GM18526 (cell line): Measurements from ENCODE around the gene PDZRN3.

Experiments used
- POLR2A ChIP-seq: IDR thresholded peaks from 3 replicates; pipeline ENCODE4 v1.6.1; 2011; ENCODE audit not compliant: insufficient read length; ENCODE audit errors: extremely low read depth

PDZRN3 gene

DNA sequence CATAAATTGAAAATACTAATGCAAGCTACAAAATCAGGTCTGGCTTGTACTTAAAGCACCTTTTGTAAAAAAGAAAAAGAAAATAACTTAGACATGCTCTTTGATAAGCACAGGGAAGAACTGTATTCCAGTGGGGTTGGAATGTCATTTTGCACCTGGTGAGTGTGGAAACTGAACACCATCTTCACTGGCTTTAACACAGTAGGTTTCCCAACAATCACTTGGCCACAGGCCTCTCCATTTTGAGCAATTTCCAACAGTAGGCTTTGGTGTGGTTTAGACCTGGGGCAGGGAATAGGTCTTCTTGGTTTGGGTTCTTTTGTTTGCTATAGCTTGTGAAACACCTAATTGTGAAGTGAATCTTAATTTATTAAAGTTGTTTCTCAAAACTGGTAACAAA lies 18.9 kb downstream of the PDZRN3 start:
- no peak for TF ChIP-seq POLR2A

DNA sequence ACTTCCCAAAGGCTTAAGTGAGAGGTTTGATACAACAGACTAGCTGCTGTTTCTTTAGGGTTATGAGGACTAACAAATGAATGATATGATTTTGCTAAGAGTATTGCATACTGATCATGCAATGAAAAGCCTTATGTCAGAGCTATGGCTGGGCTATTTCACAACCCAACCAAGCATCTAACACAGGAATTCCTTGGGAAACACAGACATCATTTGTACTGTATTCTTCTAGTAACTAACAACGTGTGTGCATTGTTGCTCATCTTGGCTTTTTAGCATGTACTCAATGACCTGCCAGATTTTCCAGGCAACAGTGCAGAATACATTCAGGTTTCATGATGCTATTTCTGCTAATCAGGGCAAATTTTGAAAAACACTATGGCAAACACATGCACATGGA lies 19.3 kb downstream of the PDZRN3 start:
- no peak for TF ChIP-seq POLR2A

DNA sequence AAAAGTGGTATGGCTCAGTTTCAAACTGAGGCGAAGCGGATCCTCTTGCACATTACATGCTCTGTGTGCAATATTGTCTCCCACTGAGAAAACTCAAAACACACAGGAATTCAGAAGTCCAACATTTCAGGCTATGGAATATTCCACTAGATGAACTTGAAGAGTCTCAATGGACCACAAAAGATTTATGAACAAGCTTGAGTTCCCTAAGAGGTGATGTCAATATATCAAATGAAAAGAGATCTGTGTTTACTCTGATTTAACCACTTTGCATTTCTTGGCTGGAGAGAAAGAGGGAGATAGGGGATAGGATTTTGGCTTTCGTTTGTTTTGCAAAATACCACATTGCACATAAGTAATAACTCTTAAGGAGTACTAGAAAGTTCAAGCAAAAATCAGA lies 20.3 kb downstream of the PDZRN3 start:
- TF ChIP-seq POLR2A, result no peak

DNA sequence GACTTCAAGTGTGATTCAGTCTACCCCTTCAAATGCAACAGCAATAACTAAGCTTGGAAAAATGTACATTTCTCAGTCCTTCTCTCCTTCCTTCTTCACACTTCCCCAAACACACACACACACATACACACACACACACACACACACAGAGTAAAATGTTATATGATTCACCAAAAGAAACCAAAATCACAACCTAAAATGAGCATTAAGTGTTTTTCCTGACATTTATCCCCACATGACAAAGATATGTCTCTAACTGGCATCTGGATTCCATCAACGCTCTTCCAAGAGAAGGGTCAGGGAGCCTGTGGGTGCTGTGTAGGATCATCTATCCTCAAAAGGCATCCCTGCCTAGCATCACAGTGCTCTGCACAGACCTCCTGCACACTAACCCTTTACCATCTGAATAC lies 21.0 kb downstream of the PDZRN3 start:
- TF ChIP-seq POLR2A, result no peak

DNA sequence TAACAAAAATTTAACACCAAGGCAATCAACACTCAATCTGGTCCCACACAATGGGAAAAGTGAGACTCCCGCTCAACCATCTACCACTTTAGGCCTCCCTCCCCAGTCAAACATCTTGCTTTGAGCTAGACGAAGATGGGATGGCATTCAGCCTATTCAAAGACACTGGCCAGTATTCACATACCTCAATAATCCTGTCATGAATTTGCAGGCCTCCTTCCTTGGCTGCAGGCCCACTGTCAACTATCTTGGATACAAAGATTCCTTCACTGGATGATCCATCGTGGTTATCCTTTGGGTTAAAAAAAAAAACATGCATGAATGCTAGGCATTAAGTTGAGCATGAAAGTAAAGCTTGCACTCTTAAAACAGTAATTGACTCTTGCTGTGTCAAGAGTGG lies 22.6 kb downstream of the PDZRN3 start:
- no peak for TF ChIP-seq POLR2A

DNA sequence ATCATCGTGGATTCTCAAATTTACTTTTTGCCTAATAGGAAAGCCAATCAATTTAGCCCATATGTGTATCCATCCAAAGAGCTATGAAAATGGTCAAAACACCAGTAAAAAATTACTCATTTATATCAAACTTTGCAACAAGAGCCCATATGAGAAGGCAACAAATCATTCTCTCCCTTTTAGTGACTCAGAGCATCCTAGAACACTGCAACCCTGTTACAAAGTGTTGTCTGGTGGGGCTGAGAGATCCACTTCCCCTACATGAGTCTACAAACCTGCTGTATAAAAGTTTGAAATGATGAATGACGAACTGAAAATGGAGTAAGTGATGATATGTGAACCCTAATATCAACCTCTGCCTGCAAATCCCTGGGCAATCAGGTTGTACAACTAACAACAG lies 23.3 kb downstream of the PDZRN3 start:
- no peak for TF ChIP-seq POLR2A

DNA sequence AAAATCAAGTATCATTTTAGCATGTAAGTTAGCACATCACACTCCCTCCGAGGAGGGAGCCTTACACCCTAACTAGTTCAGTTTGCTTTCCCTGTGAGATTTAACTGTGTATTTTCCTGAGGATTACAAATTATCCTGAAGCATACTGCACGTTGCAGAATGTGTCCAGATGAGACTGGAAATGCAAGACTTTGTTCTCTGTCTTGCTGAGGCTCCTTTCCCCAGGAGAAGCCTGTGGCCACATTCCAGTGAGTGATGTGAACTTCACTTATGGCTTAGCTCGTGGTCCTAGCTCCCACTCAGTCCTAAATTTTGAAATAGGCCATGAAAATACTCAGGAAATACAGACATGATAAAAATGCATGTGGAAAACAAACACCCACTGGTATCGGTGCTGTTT lies 23.7 kb downstream of the PDZRN3 start:
- no peak for TF ChIP-seq POLR2A

DNA sequence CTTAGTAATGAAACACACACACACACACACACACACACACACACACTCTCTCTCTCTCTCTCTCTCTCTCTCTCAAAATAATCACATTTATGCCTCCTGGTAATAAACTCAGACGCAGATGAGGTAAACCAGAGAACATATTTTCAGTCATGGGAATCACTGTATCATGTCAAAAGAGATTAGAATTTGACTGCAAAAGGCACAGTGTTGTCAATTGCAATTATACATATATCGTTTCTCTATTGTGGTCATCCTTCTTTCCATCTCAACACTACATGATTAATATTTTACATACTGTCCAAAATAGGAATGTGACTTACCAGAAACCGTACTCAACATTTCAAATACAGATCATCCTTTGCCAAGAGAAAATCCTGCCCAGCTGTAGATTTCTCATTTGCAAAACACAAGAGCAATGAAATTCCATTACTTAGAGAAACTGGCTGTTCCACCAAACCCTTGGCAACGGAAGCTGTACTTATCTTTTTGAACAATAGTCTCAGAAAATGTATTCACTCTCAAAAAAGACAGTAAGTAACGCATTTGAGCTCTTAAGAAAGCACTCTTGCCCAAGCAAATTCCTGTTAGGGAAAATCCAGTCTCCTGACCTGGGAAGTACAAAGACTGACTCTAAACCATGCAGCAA lies 24.3 kb downstream of the PDZRN3 start:
- no peak for TF ChIP-seq POLR2A

DNA sequence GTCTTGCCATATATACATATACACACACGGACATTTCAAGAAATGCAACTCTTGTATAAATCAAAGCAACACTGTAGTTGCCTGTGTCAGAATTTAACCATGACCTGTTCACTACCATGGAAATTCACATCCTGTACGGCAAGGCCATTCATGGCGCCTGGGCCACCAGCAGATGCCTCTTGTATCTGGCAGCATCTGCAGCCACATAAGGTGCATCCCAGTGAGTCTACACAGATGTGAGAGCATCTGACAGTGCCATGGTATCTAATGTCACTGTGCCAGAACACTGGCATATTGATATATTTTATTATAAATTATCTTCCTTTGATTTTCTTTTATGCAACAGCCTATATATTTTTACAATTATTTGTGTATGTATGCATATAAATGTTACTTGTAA lies 25.1 kb downstream of the PDZRN3 start:
- no peak for TF ChIP-seq POLR2A

DNA sequence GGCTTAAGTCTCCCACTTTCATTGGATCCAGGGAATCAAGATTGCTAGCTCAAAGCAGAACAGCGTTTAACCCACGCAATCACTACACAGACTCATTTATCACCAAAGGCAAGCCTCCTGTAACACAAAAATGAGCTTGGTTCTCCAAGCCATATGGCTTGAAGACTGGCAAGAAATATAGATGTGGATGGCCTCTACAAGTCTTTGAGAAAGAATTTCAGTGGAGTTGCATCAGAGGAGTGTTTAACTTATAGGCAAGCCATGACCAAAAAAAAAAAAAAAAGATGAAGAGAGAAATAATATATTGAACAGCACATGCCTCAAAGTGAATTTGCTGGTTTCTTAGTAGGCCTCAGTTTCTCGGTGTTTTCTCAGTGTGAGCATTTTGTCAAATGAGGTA lies 27.3 kb downstream of the PDZRN3 start:
- TF ChIP-seq POLR2A, result no peak

DNA sequence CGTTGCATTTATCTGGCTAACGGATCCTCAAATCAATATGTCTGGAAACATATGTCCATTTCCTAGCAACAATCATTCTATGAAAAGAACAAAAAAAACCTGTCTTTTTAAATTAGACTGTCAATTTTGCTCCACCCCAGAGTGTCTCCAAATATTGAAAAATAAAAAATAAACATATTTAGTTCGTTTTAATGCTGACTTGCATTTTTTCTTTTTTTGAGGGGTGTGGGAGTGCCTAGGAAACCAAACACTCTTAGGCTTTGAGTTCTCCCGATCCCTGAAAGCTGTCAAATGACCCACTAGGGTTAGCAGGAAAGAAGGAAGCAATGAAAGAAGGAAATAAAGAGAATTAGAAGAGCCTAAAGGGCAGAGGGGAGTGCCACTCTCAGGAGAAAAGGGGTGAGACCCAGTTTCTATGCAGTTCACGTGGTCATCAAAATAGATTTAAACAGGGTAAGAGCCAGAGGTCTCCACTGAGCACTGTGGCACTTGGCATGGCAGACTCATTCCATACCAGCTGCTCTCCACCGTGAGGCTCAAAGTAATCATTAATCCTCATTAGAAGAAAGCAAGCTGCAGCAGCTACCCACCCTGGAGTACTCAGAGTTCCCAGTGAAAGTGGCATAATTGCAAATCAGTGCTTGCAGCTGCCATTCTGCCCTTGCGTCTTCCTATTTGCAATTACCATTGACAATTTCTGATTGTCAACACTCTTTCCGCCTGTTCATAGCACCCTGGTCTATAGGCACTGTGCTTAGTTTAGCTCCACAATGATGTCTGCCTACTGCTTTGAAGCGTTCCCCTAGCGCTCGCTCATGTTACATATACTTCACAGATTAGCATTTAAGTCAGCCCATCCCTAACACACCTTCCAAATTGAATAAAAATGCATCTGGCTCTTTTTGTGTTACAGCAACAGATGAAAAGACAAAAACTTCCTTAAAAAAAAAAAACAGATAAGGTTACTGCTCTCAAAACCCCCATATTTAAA lies 32.3 kb downstream of the PDZRN3 start:
- no peak for TF ChIP-seq POLR2A

DNA sequence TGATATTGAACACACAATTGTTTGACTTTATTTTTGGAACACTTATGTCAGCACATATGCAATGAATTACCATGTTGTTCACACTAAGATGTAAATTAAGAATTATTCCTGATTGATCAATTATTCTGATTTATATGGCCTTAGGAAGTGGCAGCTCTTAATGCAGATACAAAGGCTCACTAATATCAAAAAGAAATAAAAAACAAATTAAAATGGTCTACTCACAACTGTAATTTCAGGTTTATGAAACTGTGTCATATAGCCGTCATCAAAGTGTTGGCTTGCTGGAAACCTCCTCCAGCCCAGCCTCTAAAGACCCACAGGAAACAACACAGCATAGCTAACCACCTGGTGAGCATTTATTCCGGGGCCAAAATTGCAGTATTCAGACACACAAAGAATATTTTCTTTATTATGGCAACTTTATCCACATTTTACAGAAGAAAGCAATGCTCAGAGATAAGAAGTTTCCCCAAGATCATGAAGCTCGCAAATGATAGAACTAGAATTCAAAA lies 33.4 kb downstream of the PDZRN3 start:
- no peak for TF ChIP-seq POLR2A

DNA sequence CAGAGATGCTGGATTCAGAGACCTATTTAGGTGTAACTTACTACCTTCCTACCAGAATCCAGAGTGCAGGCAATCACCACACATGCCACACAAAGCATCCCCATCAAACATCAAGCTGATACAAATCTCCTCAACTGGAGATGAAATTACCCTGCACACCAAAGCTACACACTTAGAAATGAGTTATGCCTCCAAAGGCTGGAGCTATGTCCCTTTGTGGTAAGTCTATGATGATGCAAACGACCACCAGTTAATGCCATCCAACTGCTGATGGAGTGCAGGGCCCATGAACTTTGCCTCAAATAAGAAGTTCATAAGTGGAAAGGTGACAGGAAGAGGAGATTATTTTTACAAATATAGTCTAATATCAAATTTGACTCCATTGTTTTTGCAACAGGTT lies 38.1 kb downstream of the PDZRN3 start:
- no peak for TF ChIP-seq POLR2A

DNA sequence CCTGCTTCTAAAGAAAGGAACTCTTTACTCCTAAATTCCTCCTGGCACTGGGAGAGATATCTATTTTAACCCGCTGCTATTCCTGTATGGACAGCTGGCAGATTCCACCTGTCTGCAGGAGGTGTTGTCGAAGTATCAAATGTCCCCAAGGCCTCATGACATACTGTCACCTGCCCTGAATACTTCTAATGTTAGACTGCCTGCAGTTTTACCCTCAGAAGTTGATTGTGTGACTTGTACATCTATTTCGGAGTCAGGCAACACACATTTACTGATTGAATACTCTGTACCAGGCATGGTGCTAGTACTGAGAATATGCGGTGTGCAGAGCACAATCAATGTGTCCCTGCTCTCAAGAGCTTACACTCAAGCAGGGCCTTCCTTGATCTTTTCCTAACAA lies 38.6 kb downstream of the PDZRN3 start:
- TF ChIP-seq POLR2A, result no peak

DNA sequence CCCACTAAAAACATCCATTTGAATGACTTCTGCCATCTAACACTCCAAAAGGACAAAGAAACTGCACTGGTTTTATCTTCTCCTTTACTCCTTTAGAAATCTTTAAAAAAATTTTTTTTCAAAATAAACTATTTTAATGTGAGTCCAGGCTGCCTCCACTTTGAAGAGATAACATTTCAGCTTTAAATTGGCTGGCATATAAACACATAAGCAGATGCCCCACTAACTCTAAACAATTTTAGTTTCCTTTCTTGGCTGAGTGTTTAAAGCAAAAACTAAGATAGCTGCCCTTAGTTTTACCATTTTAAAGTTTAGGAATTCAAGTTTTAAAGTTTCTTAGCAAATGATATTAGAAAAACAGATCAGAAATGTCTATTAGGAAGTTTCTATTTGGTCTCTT lies 39.9 kb downstream of the PDZRN3 start:
- no peak for TF ChIP-seq POLR2A

DNA sequence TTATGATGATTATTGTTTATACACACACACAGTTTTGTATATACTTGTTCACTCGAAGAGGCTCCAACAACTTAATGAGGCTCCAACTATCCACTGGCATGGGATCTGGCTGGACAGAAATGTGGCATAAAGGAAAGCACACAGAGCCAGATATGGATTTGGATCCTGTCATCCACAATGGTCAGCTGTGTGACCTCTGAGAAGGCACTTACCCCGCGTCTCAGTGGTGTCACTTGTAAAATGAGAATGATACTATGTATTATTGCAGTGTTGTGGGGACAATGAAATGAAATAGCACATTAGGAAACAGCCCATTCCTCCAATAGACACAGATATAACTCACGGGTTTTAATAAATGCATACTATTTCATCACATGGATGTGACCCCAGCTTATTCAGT lies 42.2 kb downstream of the PDZRN3 start:
- TF ChIP-seq POLR2A, result no peak
